ENCODE data around the gene TM9SF2. TPM values are rescaled to one million over a fixed set of nuclear protein-coding genes. Genes with fewer than 3 reads are reported as not detected.
A peak's percentile ranks its signal among the peaks of the same experiment; 100 is the strongest.

Gene TM9SF2
- polyA plus RNA-seq, 1 donor = 233 TPM

DNA sequence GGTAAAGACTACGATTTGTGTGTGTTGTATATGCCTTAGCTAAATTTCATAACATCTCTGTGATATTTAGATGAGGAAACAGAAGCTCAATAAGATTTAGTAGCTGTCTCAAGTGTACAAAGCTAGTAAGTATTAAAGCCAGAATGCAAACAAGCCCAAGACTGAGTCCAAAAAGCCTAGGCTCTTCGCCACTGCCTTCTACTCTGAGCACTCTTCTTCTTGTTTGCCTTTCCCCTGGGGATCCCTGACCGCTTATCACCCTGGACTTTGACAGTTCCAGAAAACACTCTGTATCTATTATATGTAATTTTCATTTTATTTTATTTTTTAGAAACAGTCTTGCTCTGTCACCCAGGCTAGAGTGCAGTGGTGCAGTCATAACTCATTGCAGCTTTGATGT lies 5.8 kb downstream of the TM9SF2 start:
- Histone ChIP-seq H3K36me3 (ENCODE audit: control insufficient read depth, insufficient read depth, low read length) (peaks cover 13% of the 10 kb centered on the region), H3K9me3 (ENCODE audit: control insufficient read depth, low read depth, low read length) (peaks cover 5% of the 10 kb centered on the region), H3K27me3 (ENCODE audit: control insufficient read depth, insufficient read depth, low read length) (no peaks in the 10 kb centered on the region), H3K4me1 (ENCODE audit: control insufficient read depth, insufficient read depth, low read length) (peaks cover 11% of the 10 kb centered on the region), H3K4me3 (ENCODE audit: low read length) (no peak overlapping the region), H3K27ac (ENCODE audit: low read length) (peak overlapping the region; percentile 30)
- 50% methylated on average over 1 of the region's 3 CpGs for WGBS (ENCODE audit: insufficient coverage, low lambda C conversion rate)
- peak in 1 of 2 donors; percentile 51 for DNase-seq

DNA sequence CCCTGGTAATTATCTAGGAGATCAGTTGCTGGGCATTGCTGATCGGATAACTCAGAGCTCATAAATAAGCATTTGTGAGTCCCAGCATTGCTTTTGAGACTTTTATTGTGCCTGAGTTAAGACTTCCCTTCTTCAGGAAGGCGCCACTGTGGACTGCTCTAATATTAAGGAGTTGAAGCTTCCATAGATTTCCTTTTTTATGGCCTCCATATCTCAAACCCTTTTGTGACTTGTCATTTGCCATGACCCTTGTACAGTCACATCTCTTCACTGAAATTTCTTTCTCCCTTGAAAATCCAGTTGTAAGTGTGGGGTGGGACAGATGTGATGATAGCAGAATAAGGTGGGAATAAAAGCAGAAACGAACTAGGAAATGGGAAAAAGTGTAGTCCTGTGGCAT lies 6.3 kb downstream of the TM9SF2 start:
- 60% methylated on average over 1 of the region's 3 CpGs for WGBS (ENCODE audit: insufficient coverage, low lambda C conversion rate)
- Histone ChIP-seq H3K27me3 (ENCODE audit: control insufficient read depth, insufficient read depth, low read length) (no peaks in the 10 kb centered on the region), H3K4me1 (ENCODE audit: control insufficient read depth, insufficient read depth, low read length) (peaks cover 11% of the 10 kb centered on the region), H3K4me3 (ENCODE audit: low read length) (no peak overlapping the region), H3K27ac (ENCODE audit: low read length) (peak overlapping the region; percentile 30), H3K36me3 (ENCODE audit: control insufficient read depth, insufficient read depth, low read length) (peaks cover 13% of the 10 kb centered on the region), H3K9me3 (ENCODE audit: control insufficient read depth, low read depth, low read length) (peaks cover 5% of the 10 kb centered on the region)
- peak; percentile 37 to 71 for DNase-seq

DNA sequence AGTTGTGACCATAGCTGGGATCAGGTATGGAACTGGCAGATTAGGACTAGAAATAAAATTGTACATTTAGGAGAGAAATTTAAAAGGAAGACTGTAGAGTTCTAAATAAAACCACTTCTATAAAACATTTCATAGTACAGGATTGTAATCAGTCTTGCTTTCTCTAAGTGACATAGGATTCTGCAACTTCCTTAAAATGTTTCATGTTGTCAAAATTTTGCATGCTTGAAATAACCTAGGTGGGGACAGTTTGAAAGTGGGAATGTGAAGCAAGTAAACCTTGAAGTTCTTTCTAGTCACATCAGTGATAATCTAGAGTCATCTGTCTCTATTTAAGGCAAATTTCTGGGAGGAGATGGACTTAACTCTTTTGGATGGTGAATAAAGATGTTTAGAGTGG lies 6.7 kb downstream of the TM9SF2 start:
- Histone ChIP-seq H3K27me3 (ENCODE audit: control insufficient read depth, insufficient read depth, low read length) (no peaks in the 10 kb centered on the region), H3K9me3 (ENCODE audit: control insufficient read depth, low read depth, low read length) (peaks cover 5% of the 10 kb centered on the region), H3K4me3 (ENCODE audit: low read length) (no peak overlapping the region), H3K4me1 (ENCODE audit: control insufficient read depth, insufficient read depth, low read length) (peaks cover 11% of the 10 kb centered on the region), H3K27ac (ENCODE audit: low read length) (peak overlapping the region; percentile 30), H3K36me3 (ENCODE audit: control insufficient read depth, insufficient read depth, low read length) (peaks cover 13% of the 10 kb centered on the region)
- DNase-seq = no peak

DNA sequence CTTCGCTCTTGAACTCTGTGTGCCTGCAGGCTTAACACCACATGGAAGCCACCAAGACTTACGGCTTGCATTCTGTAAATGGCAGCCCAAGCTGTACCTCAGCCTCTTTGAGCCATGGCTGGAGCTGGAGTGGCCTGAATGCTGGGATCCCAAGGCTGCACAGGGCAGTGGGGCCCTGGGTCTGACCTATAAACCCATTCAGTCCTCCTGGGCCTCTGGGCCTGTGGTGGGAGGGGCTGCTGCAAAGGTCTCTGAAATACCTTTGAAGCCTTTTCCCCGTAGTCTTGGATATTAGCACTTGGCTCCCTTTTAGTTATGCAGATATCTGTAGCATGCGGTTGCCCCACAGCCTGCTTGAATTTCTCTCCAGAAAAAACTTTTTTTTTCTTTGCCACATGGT lies 8.2 kb downstream of the TM9SF2 start:
- no peak for DNase-seq
- peaks cover 13% of the 10 kb centered on the region for H3K36me3 ChIP-seq (ENCODE audit: control insufficient read depth, insufficient read depth, low read length)
- H3K27me3 ChIP-seq (ENCODE audit: control insufficient read depth, insufficient read depth, low read length) = no peaks in the 10 kb centered on the region
- peaks cover 11% of the 10 kb centered on the region for H3K4me1 ChIP-seq (ENCODE audit: control insufficient read depth, insufficient read depth, low read length)
- peaks cover 5% of the 10 kb centered on the region for H3K9me3 ChIP-seq (ENCODE audit: control insufficient read depth, low read depth, low read length)
- H3K27ac ChIP-seq (ENCODE audit: low read length) = no peak overlapping the region
- WGBS (ENCODE audit: insufficient coverage, low lambda C conversion rate) = no CpG with 5 or more reads among the region's 4 CpGs
- H3K4me3 ChIP-seq (ENCODE audit: low read length) = no peak overlapping the region

DNA sequence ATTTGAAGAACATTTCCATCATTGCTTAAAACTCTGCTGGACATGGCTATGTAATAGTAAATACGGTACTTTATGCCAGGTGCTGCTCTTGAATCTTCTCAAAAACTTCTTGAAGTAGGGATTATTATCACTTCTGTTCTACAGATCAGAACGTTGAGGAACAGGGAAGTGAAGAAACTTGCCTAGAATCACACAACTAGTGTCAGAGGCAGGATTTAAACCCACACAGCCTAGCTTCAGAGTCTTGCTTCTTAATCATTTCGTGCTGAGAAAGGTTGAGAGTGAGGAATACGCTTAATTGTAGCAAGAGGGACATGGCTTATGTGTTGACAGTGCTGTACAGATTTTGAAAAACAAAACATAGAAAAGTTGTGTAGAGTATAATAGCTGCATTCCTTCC lies 13.5 kb downstream of the TM9SF2 start:
- H3K4me3 ChIP-seq (ENCODE audit: low read length) = no peak overlapping the region
- WGBS (ENCODE audit: insufficient coverage, low lambda C conversion rate) = 100% methylated on average over 1 of the region's 4 CpGs
- no peaks in the 10 kb centered on the region for H3K27me3 ChIP-seq (ENCODE audit: control insufficient read depth, insufficient read depth, low read length)
- peaks cover 12% of the 10 kb centered on the region for H3K36me3 ChIP-seq (ENCODE audit: control insufficient read depth, insufficient read depth, low read length)
- H3K9me3 ChIP-seq (ENCODE audit: control insufficient read depth, low read depth, low read length) = no peaks in the 10 kb centered on the region
- no peaks in the 10 kb centered on the region for H3K4me1 ChIP-seq (ENCODE audit: control insufficient read depth, insufficient read depth, low read length)
- no peak overlapping the region for H3K27ac ChIP-seq (ENCODE audit: low read length)
- DNase-seq = no peak

DNA sequence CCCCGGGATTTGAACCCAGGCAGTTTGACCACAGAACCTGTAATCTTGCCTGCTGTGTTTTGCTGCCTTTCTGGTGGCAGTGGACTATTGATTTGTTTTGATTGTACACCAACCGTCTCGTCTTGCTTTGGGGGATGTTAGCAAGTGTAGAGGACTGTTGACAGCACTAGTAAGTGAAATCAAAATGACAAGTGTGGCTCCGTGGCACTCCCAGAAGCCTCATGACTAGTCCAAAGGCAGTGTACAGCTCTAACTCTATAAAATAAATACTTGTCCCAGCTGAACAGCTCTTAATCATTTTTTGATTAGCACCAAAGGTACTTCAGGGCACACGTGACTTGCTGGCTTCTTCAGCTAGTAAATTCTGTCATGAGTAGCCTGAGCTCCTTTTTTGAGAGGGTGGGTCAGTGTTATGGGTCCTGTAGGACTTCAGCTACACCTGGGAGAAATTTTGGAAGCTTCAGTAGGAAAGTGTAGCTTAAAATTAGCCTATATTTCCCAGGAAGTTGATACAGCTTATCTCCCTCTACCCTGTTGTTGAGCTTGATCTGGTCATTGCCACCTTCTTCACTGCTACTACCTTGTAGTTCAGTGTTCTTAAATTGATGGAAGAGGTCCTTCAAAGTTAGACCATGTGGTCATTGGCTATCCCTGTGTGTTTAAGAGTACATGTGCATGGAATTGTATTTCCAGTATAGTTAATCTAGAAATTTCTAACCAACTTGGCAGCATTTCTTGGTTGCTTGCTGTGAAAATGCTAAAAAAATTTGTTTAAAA lies 15.1 kb downstream of the TM9SF2 start:
- Histone ChIP-seq H3K4me1 (ENCODE audit: control insufficient read depth, insufficient read depth, low read length) (no peaks in the 10 kb centered on the region), H3K4me3 (ENCODE audit: low read length) (no peak overlapping the region), H3K27ac (ENCODE audit: low read length) (no peak overlapping the region), H3K9me3 (ENCODE audit: control insufficient read depth, low read depth, low read length) (no peaks in the 10 kb centered on the region), H3K36me3 (ENCODE audit: control insufficient read depth, insufficient read depth, low read length) (peaks cover 25% of the 10 kb centered on the region), H3K27me3 (ENCODE audit: control insufficient read depth, insufficient read depth, low read length) (no peaks in the 10 kb centered on the region)
- WGBS (ENCODE audit: insufficient coverage, low lambda C conversion rate) = no CpG with 5 or more reads among the region's 5 CpGs
- DNase-seq = no peak

DNA sequence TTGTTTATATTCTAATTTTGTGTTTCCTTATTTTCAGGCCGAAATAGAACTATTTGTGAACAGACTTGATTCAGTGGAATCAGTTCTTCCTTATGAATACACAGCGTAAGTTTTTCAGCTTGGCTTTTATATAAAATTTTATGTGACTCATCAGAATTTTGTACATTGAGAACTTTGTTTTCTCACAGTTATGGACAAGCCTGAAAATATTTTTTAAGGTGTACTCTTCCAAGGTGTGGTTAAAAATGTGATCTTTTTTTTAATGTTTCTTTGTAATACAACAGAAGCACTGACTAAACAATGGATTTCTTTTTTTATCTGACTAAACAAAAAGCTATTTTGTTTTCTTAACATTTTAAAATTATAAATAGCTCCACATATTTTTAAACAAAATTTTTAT lies 16.3 kb downstream of the TM9SF2 start:
- Histone ChIP-seq H3K27me3 (ENCODE audit: control insufficient read depth, insufficient read depth, low read length) (no peaks in the 10 kb centered on the region), H3K9me3 (ENCODE audit: control insufficient read depth, low read depth, low read length) (no peaks in the 10 kb centered on the region), H3K4me1 (ENCODE audit: control insufficient read depth, insufficient read depth, low read length) (no peaks in the 10 kb centered on the region), H3K27ac (ENCODE audit: low read length) (no peak overlapping the region), H3K36me3 (ENCODE audit: control insufficient read depth, insufficient read depth, low read length) (peaks cover 37% of the 10 kb centered on the region), H3K4me3 (ENCODE audit: low read length) (no peak overlapping the region)
- no peak for DNase-seq
- WGBS (ENCODE audit: insufficient coverage, low lambda C conversion rate) = 100% methylated on average over 2 of the region's 2 CpGs

DNA sequence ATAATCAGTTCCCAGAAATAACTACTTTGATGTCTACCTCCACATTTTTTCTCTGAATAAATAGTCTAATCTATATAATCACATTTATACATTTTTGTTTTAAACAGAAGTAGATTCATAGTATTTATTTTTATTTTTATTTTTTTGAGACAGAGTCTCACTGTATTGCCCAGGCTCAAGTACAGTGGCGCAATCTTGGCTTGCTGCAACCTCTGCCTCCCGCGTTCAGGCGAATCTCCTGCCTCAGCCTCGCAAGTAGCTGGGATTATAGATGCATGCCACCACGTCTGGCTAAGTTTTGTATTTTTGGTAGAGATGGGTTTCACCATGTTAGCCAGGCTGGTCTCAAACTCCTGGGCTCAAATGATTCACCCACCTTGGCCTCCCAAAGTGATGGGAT lies 16.7 kb downstream of the TM9SF2 start:
- Histone ChIP-seq H3K36me3 (ENCODE audit: control insufficient read depth, insufficient read depth, low read length) (peaks cover 41% of the 10 kb centered on the region), H3K4me3 (ENCODE audit: low read length) (no peak overlapping the region), H3K9me3 (ENCODE audit: control insufficient read depth, low read depth, low read length) (no peaks in the 10 kb centered on the region), H3K27me3 (ENCODE audit: control insufficient read depth, insufficient read depth, low read length) (no peaks in the 10 kb centered on the region), H3K27ac (ENCODE audit: low read length) (no peak overlapping the region), H3K4me1 (ENCODE audit: control insufficient read depth, insufficient read depth, low read length) (no peaks in the 10 kb centered on the region)
- DNase-seq = no peak
- no CpG with 5 or more reads among the region's 6 CpGs for WGBS (ENCODE audit: insufficient coverage, low lambda C conversion rate)

DNA sequence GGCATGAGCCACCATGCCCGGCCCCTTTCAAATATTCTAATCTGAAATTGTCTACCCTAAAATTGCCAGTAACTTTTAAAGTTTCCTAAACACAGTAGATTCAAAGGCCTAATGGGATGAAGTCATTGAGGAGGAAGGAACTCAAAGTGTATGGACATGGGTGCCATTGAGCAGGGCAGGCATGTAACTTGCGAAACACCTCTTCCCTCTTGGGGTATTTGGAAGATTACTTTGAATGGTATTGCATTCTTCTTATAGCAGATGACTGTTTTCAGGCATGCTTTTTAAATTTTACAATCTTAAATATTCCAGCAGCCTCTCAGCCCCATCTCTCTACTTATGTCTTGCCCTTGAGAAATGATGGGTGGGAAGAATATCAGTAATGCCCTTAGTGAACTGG lies 21.0 kb downstream of the TM9SF2 start:
- Histone ChIP-seq H3K36me3 (ENCODE audit: control insufficient read depth, insufficient read depth, low read length) (peaks cover 78% of the 10 kb centered on the region), H3K27me3 (ENCODE audit: control insufficient read depth, insufficient read depth, low read length) (no peaks in the 10 kb centered on the region), H3K4me1 (ENCODE audit: control insufficient read depth, insufficient read depth, low read length) (no peaks in the 10 kb centered on the region), H3K4me3 (ENCODE audit: low read length) (no peak overlapping the region), H3K9me3 (ENCODE audit: control insufficient read depth, low read depth, low read length) (no peaks in the 10 kb centered on the region), H3K27ac (ENCODE audit: low read length) (no peak overlapping the region)
- WGBS (ENCODE audit: insufficient coverage, low lambda C conversion rate) = 100% methylated on average over 1 of the region's 2 CpGs
- no peak for DNase-seq

DNA sequence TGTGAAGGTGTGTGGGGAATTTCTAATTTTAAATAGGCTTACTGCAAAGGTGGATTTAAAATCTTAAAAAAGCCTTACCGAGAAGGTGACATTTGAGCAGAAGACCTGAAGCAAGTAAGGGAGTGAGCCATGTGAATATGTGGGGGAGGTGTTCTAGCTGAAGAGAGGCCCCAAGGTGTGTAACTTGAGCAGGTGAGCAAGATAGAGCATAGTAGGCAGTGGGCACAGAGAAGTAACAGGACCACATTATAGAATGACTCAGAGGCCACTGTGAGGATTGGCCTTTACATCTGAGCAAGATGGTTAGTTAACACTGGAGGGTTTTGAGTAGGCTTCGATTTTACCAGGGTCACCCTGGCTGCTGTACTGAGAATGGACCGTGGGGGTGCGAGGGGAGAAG lies 22.6 kb downstream of the TM9SF2 start:
- Histone ChIP-seq H3K9me3 (ENCODE audit: control insufficient read depth, low read depth, low read length) (no peaks in the 10 kb centered on the region), H3K4me1 (ENCODE audit: control insufficient read depth, insufficient read depth, low read length) (no peaks in the 10 kb centered on the region), H3K27ac (ENCODE audit: low read length) (no peak overlapping the region), H3K4me3 (ENCODE audit: low read length) (no peak overlapping the region), H3K36me3 (ENCODE audit: control insufficient read depth, insufficient read depth, low read length) (peaks cover 76% of the 10 kb centered on the region), H3K27me3 (ENCODE audit: control insufficient read depth, insufficient read depth, low read length) (no peaks in the 10 kb centered on the region)
- DNase-seq = no peak
- WGBS (ENCODE audit: insufficient coverage, low lambda C conversion rate) = no CpG with 5 or more reads among the region's 4 CpGs

DNA sequence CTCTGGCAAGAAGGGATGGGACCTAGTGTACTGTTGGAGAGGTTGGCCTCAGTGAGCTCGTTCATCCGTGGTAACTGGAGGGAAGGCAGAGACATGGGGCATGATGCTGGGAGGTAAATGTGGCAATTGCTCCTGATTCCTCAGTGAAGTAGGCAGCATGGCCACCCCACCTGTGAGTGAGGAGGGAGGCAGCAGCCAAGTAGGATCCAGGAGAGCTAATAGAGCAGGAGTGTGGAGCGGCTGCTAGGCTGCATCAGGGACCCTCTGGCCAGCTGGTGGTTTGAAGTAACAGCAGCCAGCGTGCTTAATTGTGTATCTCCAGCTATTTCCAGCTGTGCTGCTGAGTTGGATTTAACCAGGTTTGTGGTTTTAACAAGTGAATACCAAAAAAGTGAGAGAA lies 24.7 kb downstream of the TM9SF2 start:
- no peak for DNase-seq
- Histone ChIP-seq H3K27me3 (ENCODE audit: control insufficient read depth, insufficient read depth, low read length) (no peaks in the 10 kb centered on the region), H3K4me3 (ENCODE audit: low read length) (no peak overlapping the region), H3K27ac (ENCODE audit: low read length) (no peak overlapping the region), H3K36me3 (ENCODE audit: control insufficient read depth, insufficient read depth, low read length) (peaks cover 68% of the 10 kb centered on the region), H3K9me3 (ENCODE audit: control insufficient read depth, low read depth, low read length) (no peaks in the 10 kb centered on the region), H3K4me1 (ENCODE audit: control insufficient read depth, insufficient read depth, low read length) (no peaks in the 10 kb centered on the region)
- WGBS (ENCODE audit: insufficient coverage, low lambda C conversion rate) = 100% methylated on average over 2 of the region's 4 CpGs
